WTC11 (cell line): ENCODE results near the gene SEC31B. TPM values are rescaled to one million over a fixed set of nuclear protein-coding genes. Genes with fewer than 3 reads are reported as not detected.

Source experiments
- ATAC-seq: fragments of 200-7000 bp; cut with Tn5 transposase; 2 replicates; pipeline ENCODE4 v1.10.0; 2021; ENCODE audit warnings: mild to moderate bottlenecking, moderate library complexity
- CTCF ChIA-PET: fragments of 300-600 bp; sonication (Branson Sonifier 250); formaldehyde crosslinking; loops from one replicate; lab custom pipeline; 2021; ENCODE audit warnings: antibody characterized with exemption; lab: Charles Lee
- POLR2A ChIA-PET: fragments of 350-600 bp; sonication (Branson Sonifier 250); formaldehyde crosslinking; loops from one replicate; lab custom pipeline; 2021; ENCODE audit warnings: antibody characterized with exemption; lab: Charles Lee
- DNase-seq: peaks from one replicate; pipeline ENCODE4 v3.0.0; 2021; ENCODE audit warnings: low spot score
- H3K27ac Mint-ChIP-seq: 2 replicates; pipeline ENCODE4 v1.8.0; 2021; ENCODE audit warnings: mixed read lengths
- H3K27me3 Mint-ChIP-seq: 2 replicates; pipeline ENCODE4 v1.8.0; 2021; ENCODE audit warnings: low read depth, mild to moderate bottlenecking, moderate library complexity, mixed read lengths
- H3K36me3 Mint-ChIP-seq: 2 replicates; pipeline ENCODE4 v1.8.0; 2021; ENCODE audit warnings: mixed read lengths
- H3K4me1 Mint-ChIP-seq: 2 replicates; pipeline ENCODE4 v1.8.0; 2022; ENCODE audit warnings: mixed read lengths
- H3K4me3 Mint-ChIP-seq: 2 replicates; pipeline ENCODE4 v1.8.0; 2021; ENCODE audit warnings: mild to moderate bottlenecking, moderate library complexity, mixed read lengths
- H3K9me3 Mint-ChIP-seq: 2 replicates; pipeline ENCODE4 v1.8.0; 2021; ENCODE audit warnings: mixed read lengths
- CBFB ChIP-seq: sonication (generic); formaldehyde crosslinking; IDR thresholded peaks from 2 replicates; pipeline ENCODE4 v1.8.1; 2022; ENCODE audit warnings: mild to moderate bottlenecking, low read depth, missing genetic modification reagents
- CTCF ChIP-seq: fragments of 200-600 bp; IDR thresholded peaks from 2 replicates; pipeline ENCODE4 v1.8.0; 2022; ENCODE audit warnings: antibody characterized with exemption
- ESRRA ChIP-seq: sonication (generic); formaldehyde crosslinking; IDR thresholded peaks from 2 replicates; pipeline ENCODE4 v1.8.1; 2022; ENCODE audit warnings: mild to moderate bottlenecking, missing genetic modification reagents, borderline replicate concordance
- ETV6 ChIP-seq: sonication (generic); formaldehyde crosslinking; IDR thresholded peaks from 2 replicates; pipeline ENCODE4 v1.8.1; 2022; ENCODE audit warnings: mild to moderate bottlenecking, missing genetic modification reagents
- FOXP1 ChIP-seq: sonication (generic); formaldehyde crosslinking; IDR thresholded peaks from 2 replicates; pipeline ENCODE4 v1.8.0; 2022; ENCODE audit warnings: missing genetic modification reagents, mild to moderate bottlenecking, moderate library complexity, borderline replicate concordance
- GABPB1 ChIP-seq: sonication (generic); formaldehyde crosslinking; IDR thresholded peaks from 2 replicates; pipeline ENCODE4 v1.8.1; 2023; ENCODE audit warnings: mild to moderate bottlenecking, missing genetic modification reagents
- IRF1 ChIP-seq: sonication (generic); formaldehyde crosslinking; IDR thresholded peaks from 2 replicates; pipeline ENCODE4 v1.8.0; 2023; ENCODE audit warnings: missing genetic modification reagents
- JUN ChIP-seq: sonication (generic); formaldehyde crosslinking; IDR thresholded peaks from 2 replicates; pipeline ENCODE4 v1.8.0; 2023; ENCODE audit warnings: mild to moderate bottlenecking, missing genetic modification reagents
- MLX ChIP-seq: sonication (generic); formaldehyde crosslinking; IDR thresholded peaks from 2 replicates; pipeline ENCODE4 v1.8.1; 2023; ENCODE audit warnings: mild to moderate bottlenecking, missing genetic modification reagents, moderate library complexity
- MYBL2 ChIP-seq: sonication (generic); formaldehyde crosslinking; IDR thresholded peaks from 2 replicates; pipeline ENCODE4 v1.8.1; 2023; ENCODE audit warnings: mild to moderate bottlenecking, moderate library complexity, missing genetic modification reagents
- RELA ChIP-seq: sonication (generic); formaldehyde crosslinking; IDR thresholded peaks from 2 replicates; pipeline ENCODE4 v1.8.1; 2022; ENCODE audit warnings: missing genetic modification reagents, mild to moderate bottlenecking, borderline replicate concordance
- STAT6 ChIP-seq: sonication (generic); formaldehyde crosslinking; conservative IDR thresholded peaks from 2 replicates; pipeline ENCODE4 v1.8.1; 2023; ENCODE audit warnings: mild to moderate bottlenecking, low read depth, missing genetic modification reagents, moderate library complexity
- USF1 ChIP-seq: sonication (generic); formaldehyde crosslinking; IDR thresholded peaks from 2 replicates; pipeline ENCODE4 v1.8.0; 2022; ENCODE audit warnings: mild to moderate bottlenecking, missing genetic modification reagents
- ZNF121 ChIP-seq: sonication (generic); formaldehyde crosslinking; IDR thresholded peaks from 2 replicates; pipeline ENCODE4 v1.8.0; 2023; ENCODE audit warnings: missing genetic modification reagents
- ZNF396 ChIP-seq: fragments of 250-450 bp; sonication (Bioruptor Pico); IDR thresholded peaks from 2 replicates; pipeline ENCODE4 v1.8.0; 2021; ENCODE audit warnings: mild to moderate bottlenecking, moderate library complexity, borderline replicate concordance
- ZNF512 ChIP-seq: sonication (generic); formaldehyde crosslinking; IDR thresholded peaks from 2 replicates; pipeline ENCODE4 v1.8.1; 2022; ENCODE audit warnings: missing genetic modification reagents, borderline replicate concordance
- ZSCAN18 ChIP-seq: fragments of 250-450 bp; sonication (Bioruptor Pico); IDR thresholded peaks from 2 replicates; pipeline ENCODE4 v2.1.2; 2022; ENCODE audit warnings: mild to moderate bottlenecking, moderate library complexity
- total RNA-seq: library from RNA; stranded (reverse); gene quantifications from 3 replicates; pipeline ENCODE4 v1.2.3, GENCODE V29; 2021

SEC31B gene
- total RNA-seq, 1 experiment from 2014 or later = 6.7 TPM

- Mint-ChIP-seq H3K9me3 (no peaks in the 10 kb centered on the region), H3K36me3 (no peaks in the 10 kb centered on the region), H3K27me3 (peaks cover 33% of the 10 kb centered on the region), H3K4me3 (no peak overlapping the region), H3K4me1 (no peaks in the 10 kb centered on the region), H3K27ac (no peak overlapping the region)
- no peak for DNase-seq
- no peak for ATAC-seq
- CTCF ChIA-PET = interaction anchor here (1.0 to 4.5 kb wide), 24 partner anchors 8 to 445 kb away, joined by 3 to 85 read pairs (median 13); partner anchors contain the start of genes HIF1AN and PAX2
- POLR2A ChIA-PET = no interaction called here
- TF ChIP-seq ZSCAN18 (CRISPR knock-in tag) = no peak
- TF ChIP-seq ETV6 = no peak
- TF ChIP-seq ZNF121 (CRISPR knock-in tag) = no peak
- TF ChIP-seq CBFB (CRISPR knock-in tag) = no peak
- TF ChIP-seq FOXP1 (CRISPR knock-in tag) = no peak
- no peak for TF ChIP-seq ESRRA
- TF ChIP-seq USF1 (CRISPR knock-in tag) = no peak
- TF ChIP-seq STAT6 (CRISPR knock-in tag) = no peak
- no peak for TF ChIP-seq ZNF396 (CRISPR knock-in tag)
- no peak for TF ChIP-seq GABPB1
- no peak for TF ChIP-seq JUN (CRISPR knock-in tag)
- TF ChIP-seq RELA = no peak
- no peak for TF ChIP-seq MYBL2
- TF ChIP-seq CTCF = no peak
- no peak for TF ChIP-seq MLX (CRISPR knock-in tag)
Observed at GRCh38 chr10:100568912-100569311, 49.3 kb upstream of the SEC31B start.

- H3K4me3 Mint-ChIP-seq = no peak overlapping the region
- no peaks in the 10 kb centered on the region for H3K9me3 Mint-ChIP-seq
- TF ChIP-seq IRF1 (no peak), ZNF512 (CRISPR knock-in tag) (no peak)
- H3K36me3 Mint-ChIP-seq = no peaks in the 10 kb centered on the region
- DNase-seq = no peak
- H3K27me3 Mint-ChIP-seq = peaks cover 41% of the 10 kb centered on the region
- no peak overlapping the region for H3K27ac Mint-ChIP-seq
- POLR2A ChIA-PET = no interaction called here
- peaks cover 2% of the 10 kb centered on the region; the same call in 1 of the 2 replicates for H3K4me1 Mint-ChIP-seq
- no peak for ATAC-seq
- CTCF ChIA-PET = interaction anchor here (1.0 to 4.5 kb wide), 8 partner anchors 19 to 446 kb away, joined by 3 to 85 read pairs (median 22); partner anchors contain the start of genes HIF1AN and PAX2
Observed at GRCh38 chr10:100567826-100568225, 48.2 kb upstream of the SEC31B start.
